Tibial nerve (tissue), 4 donors: ENCODE measurements around the gene LIAS. TPM values are rescaled to one million over a fixed set of nuclear protein-coding genes. Genes with fewer than 3 reads are reported as not detected.

Experiments
- DNase-seq, 2 donors: peaks; one replicate each; pipeline ENCODE4 v3.0.0-alpha.2; 2019; ENCODE audit warnings: low spot score in 2 of 2
- H3K27ac ChIP-seq, 4 donors: fragments of 200-600 bp; sonication (generic) in 3 of 4; one replicate each; pipeline ENCODE4 v1.5.1; 2017 to 2019; ENCODE audit warnings: mild to moderate bottlenecking in 1 of 4
- H3K27me3 ChIP-seq, 2 donors: fragments of 200-600 bp; sonication (generic) in 1 of 2; one replicate each; pipeline versions ENCODE4 v1.5.1 to v1.6.0; 2017 to 2019
- H3K36me3 ChIP-seq, 3 donors: fragments of 200-600 bp; sonication (generic); one replicate each; pipeline ENCODE4 v1.5.1; 2018 to 2019
- H3K4me1 ChIP-seq, 4 donors: fragments of 200-600 bp; sonication (generic) in 3 of 4; one replicate each; pipeline ENCODE4 v1.5.1; 2017 to 2019
- H3K4me3 ChIP-seq, 4 donors: fragments of 200-600 bp; sonication (generic) in 3 of 4; one replicate each; pipeline ENCODE4 v1.5.1; 2017 to 2019; ENCODE audit warnings: mild to moderate bottlenecking in 1 of 4, moderate library complexity in 1 of 4
- H3K9me3 ChIP-seq, 4 donors: fragments of 200-600 bp; sonication (generic) in 3 of 4; one replicate each; pipeline ENCODE4 v1.5.1; 2017 to 2019
- EP300 ChIP-seq, 2 donors: sonication (generic); formaldehyde crosslinking; IDR thresholded peaks; one replicate each; pipeline ENCODE4 v1.6.1; 2017; ENCODE audit warnings: antibody characterized with exemption in 2 of 2, mild to moderate bottlenecking in 1 of 2
- POLR2A ChIP-seq, 2 donors: fragments of 450-650 bp; IDR thresholded peaks; one replicate each; pipeline ENCODE4 v1.6.1; 2017; ENCODE audit warnings: antibody characterized with exemption in 2 of 2, mild to moderate bottlenecking in 2 of 2, moderate library complexity in 2 of 2
- WGBS, 2 donors: methylation state at CpG; one replicate each; pipeline ENCODE4 v1.1.5; 2018; 5-methylcytosine and 5-hydroxymethylcytosine counted together
- total RNA-seq, 4 donors: library from RNA; depleted of rRNA; stranded (reverse); fragments of >200 nt; gene quantifications; one replicate each; pipeline ENCODE4 v1.1.0, GENCODE V29; 2016
- TF ChIP-seq, protein P1 (sequence below), 5 experiments: fragments of 200-600 bp in 3 of 5; fragments of 450-650 bp in 2 of 5; sonication (generic) in 3 of 5; IDR thresholded peaks; one replicate each; pipeline ENCODE4 v1.5.1; 2016 to 2019; ENCODE audit warnings: antibody characterized with exemption in 5 of 5, mild to moderate bottlenecking in 3 of 5, moderate library complexity in 2 of 5

The LIAS gene
- total RNA-seq, 4 donors from 2014 or later, result 9.3 to 11.2 (median 11.0) TPM

DNA sequence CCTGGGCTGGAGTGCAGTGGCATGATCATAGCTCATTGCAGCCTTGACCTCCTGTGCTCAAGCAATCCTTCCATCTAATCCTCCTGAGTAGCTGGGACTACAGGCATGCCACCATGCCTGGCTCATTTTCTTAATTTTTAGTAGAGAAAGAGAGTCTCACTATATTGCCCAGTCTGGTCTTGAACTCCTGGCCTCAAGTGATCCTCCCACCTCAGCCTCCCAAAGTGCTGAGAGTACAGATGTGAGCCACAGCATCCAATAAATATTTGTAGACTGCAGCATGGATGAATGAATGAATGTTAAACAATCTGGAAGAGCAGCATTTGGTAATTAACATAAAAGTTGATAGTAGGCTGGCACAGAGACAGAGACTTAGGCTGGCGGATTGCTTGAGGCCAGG lies 32.1 kb upstream of the LIAS start:
- DNase-seq, result no peak
- WGBS, 2 donors, result 92 to 97% methylated on average over 1 of the region's 1 CpG
- H3K36me3 ChIP-seq, result no peaks in the 10 kb centered on the region
- no peaks in the 10 kb centered on the region for H3K4me1 ChIP-seq
- H3K27ac ChIP-seq, result no peak overlapping the region
- no peaks in the 10 kb centered on the region for H3K27me3 ChIP-seq
- TF ChIP-seq EP300 (IDR thresholded peaks at IDR 0.05) (no peak), POLR2A (IDR thresholded peaks at IDR 0.05) (no peak)
- TF ChIP-seq, protein P1, sequence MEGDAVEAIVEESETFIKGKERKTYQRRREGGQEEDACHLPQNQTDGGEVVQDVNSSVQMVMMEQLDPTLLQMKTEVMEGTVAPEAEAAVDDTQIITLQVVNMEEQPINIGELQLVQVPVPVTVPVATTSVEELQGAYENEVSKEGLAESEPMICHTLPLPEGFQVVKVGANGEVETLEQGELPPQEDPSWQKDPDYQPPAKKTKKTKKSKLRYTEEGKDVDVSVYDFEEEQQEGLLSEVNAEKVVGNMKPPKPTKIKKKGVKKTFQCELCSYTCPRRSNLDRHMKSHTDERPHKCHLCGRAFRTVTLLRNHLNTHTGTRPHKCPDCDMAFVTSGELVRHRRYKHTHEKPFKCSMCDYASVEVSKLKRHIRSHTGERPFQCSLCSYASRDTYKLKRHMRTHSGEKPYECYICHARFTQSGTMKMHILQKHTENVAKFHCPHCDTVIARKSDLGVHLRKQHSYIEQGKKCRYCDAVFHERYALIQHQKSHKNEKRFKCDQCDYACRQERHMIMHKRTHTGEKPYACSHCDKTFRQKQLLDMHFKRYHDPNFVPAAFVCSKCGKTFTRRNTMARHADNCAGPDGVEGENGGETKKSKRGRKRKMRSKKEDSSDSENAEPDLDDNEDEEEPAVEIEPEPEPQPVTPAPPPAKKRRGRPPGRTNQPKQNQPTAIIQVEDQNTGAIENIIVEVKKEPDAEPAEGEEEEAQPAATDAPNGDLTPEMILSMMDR (IDR thresholded peaks at IDR 0.05), result no peak
- H3K9me3 ChIP-seq, result no peaks in the 10 kb centered on the region
- H3K4me3 ChIP-seq, result no peak overlapping the region

DNA sequence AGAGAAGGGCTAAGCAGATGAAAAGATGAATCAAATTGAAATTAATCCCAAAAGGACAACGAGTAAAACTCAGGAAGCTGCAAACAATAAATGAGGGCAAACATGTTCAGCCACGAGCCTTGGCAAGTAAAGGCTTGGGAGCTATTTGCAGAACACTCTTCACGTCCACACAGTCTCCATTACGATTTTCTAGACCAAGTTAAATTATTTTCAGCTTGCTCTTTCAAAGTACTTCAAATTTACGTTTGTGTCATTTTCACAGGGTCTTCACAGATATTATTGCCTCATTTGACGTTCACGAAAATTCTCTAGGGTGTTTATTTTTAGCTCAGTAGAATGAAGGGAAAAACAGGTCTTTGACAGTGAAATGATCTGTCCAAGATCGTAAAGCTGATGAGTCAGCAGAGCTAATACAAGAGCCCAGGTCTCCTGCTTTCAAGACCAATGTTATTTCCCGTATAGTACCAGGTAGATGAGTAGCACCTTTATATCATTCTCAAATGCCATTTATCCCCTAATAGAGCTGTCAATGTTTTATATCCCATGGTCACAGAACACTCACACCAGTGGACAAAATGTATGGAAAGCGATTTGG lies 31.2 kb upstream of the LIAS start:
- WGBS, 2 donors, result 51 to 55% methylated on average over 10 of the region's 10 CpGs
- Histone ChIP-seq H3K9me3 (no peaks in the 10 kb centered on the region), H3K4me1 (no peaks in the 10 kb centered on the region), H3K27ac (no peak overlapping the region), H3K27me3 (no peaks in the 10 kb centered on the region), H3K36me3 (no peaks in the 10 kb centered on the region), H3K4me3 (no peak overlapping the region)
- TF ChIP-seq, protein P1 (IDR thresholded peaks at IDR 0.05), result no peak
- TF ChIP-seq POLR2A (IDR thresholded peaks at IDR 0.05) (no peak), EP300 (IDR thresholded peaks at IDR 0.05) (no peak)
- no peak for DNase-seq

DNA sequence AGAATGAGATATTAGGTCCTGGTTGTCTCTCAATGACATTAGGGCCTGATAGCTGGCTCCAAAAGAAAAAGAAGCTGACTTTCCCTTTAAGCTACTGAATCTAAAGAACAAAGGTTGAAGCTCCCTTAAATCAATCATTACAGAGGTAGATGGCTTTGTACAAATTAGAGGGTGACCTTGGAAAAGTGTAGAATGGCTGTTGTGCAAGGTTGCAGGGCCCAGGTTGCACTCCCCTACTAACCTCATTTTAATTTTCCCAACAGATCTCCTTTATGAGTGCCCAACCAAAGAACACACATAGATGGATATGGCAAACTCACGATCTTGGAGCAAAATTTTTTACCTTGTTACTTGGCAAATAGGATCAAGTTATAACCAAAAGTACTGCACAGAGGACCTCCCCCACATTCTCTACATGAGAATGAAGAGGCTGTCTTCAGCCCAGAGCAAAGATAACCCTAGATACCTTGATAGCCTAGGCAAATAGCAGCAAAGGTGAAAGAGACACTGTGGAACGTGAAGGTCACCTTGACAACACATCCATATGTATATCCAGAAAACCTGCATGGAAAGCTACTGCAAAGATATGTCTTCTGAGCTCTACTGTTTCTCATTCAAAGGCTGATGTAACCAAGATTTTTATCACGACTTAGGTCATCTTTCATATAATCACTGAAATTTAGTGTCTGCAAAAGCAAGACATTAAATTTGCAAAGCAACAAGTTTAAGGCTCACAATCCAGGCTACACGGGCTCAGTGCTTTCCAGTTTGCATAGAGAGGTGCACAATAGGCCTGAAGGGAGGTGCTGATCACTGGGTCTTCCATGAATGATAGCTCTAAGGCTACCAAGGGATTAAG lies 29.2 kb upstream of the LIAS start:
- no peaks in the 10 kb centered on the region for H3K4me1 ChIP-seq
- no peak for DNase-seq

DNA sequence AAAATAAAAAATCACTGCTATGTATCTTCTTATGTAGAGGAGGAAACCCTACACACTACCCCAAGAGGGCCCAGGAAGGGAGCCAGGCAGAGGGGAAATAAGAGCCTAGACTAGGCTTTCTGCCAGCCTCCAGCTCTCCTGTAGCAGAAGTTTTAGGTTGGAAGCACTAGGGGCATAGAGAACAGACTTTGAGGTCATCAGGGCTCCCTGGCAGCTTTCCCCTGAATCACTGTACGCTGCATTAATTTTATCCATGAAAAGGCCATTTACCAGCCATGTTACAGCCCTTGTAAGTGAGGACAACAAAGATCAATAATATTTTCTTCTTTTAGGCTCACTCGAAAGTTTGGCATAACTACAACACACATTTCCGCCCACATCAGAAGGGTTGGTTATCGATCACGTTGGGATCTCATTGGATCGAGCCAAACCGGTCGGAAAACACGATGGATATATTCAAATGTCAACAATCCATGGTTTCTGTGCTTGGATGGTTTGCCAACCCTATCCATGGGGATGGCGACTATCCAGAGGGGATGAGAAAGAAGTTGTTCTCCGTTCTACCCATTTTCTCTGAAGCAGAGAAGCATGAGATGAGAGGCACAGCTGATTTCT lies 24.9 kb upstream of the LIAS start:
- DNase-seq, result no peak
- Histone ChIP-seq H3K9me3 (no peaks in the 10 kb centered on the region), H3K4me3 (no peak overlapping the region), H3K4me1 (no peaks in the 10 kb centered on the region), H3K27ac (no peak overlapping the region), H3K27me3 (no peaks in the 10 kb centered on the region), H3K36me3 (no peaks in the 10 kb centered on the region)
- TF ChIP-seq POLR2A (IDR thresholded peaks at IDR 0.05) (no peak), EP300 (IDR thresholded peaks at IDR 0.05) (no peak)
- TF ChIP-seq, protein P1 (IDR thresholded peaks at IDR 0.05), result no peak
- WGBS, 2 donors, result 89 to 90% methylated on average over 11 of the region's 11 CpGs

More for the DNA sequence above, 29.2 kb upstream of the LIAS start:
- 73 to 74% methylated on average over 4 of the region's 4 CpGs for WGBS, 2 donors
- H3K9me3 ChIP-seq, result no peaks in the 10 kb centered on the region
- no peak for TF ChIP-seq EP300 (IDR thresholded peaks at IDR 0.05)
- TF ChIP-seq POLR2A (IDR thresholded peaks at IDR 0.05), result no peak
- TF ChIP-seq, protein P1 (IDR thresholded peaks at IDR 0.05), result no peak
- H3K36me3 ChIP-seq, result no peaks in the 10 kb centered on the region
- no peak overlapping the region for H3K27ac ChIP-seq
- no peaks in the 10 kb centered on the region for H3K27me3 ChIP-seq
- H3K4me3 ChIP-seq, result no peak overlapping the region
